ENCODE data around the gene AMPD3. TPM values are rescaled to one million over a fixed set of nuclear protein-coding genes. Genes with fewer than 3 reads are reported as not detected.
A peak's percentile ranks its signal among the peaks of the same experiment; 100 is the strongest.

Gene AMPD3
- polyA plus RNA-seq, 1 donor (not counting 4 experiments of a cell fraction or from before 2014, with no cell fraction given) = 11.1 TPM

DNA sequence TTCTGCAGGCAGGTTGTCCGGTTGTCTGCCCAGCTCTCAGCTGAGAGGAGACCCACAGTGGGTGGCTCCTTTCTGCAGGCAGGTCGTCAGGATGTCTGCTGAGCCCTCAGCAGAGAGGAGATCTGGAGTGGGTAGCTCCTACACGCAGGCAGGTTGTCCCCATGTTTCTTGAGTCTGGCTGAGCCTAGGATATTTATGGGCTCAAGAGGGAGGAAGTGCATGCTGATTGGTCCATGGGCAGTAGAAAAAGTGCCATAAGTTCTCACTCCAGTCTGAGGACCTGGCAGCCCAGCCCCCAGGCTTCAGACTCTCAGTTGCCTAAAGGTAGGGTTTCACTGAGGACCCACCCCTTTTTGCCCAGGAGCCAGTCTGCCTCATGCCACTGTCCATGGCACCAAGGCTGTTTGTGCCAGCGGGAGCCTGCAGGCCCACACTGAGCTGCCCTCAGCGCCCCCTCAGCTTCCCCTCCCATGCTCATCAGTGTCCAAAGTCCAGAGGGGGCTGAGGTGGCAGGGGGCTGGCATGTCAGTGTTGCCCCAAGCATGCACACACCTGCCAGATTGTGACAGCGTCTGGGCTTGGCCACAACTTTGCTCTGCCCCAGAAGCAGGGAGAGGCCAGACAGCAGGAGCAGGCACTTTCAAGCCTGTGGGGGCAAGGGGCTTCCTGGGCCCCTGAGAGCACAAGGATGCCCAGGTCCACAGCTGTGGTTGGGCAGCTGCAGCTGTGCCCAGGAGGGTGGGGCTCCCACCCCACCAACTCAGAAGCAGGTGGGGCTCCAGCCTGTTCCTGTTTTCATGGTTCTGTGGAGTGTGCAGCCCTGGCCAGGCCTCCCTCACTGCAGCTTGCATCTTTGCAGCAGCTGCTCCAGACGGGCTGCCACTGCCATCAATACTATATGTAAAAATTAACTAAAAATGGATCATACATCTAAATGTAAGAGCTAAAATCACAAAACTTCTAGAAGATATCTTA is 89.7 kb downstream of the AMPD3 start:
- dilution Hi-C loops (cut with MboI; ENCODE audit: extremely low pct_ligation_motif_present, low sequenced_read_pairs) = no loop called here
- Histone ChIP-seq H2AFZ (ENCODE audit: control insufficient read depth, low read length) (no peak overlapping the region), H4K20me1 (ENCODE audit: control insufficient read depth, extremely low read depth, insufficient read depth, low read length) (no peaks in the 10 kb centered on the region), H3K9me3 (ENCODE audit: control insufficient read depth, low read depth, low read length) (peaks cover 1% of the 10 kb centered on the region), H3K4me3 (ENCODE audit: control insufficient read depth in 2 of 3, extremely low read depth in 1 of 3, insufficient read depth in 2 of 3, low read depth in 1 of 3, low read length in 3 of 3) (no peak overlapping the region), H3K27me3 (ENCODE audit: control insufficient read depth, extremely low read depth, insufficient read depth, low read length) (no peaks in the 10 kb centered on the region), H3K9ac (ENCODE audit: control insufficient read depth, extremely low read depth, insufficient read depth, low read length) (no peak overlapping the region), H3K4me2 (ENCODE audit: control insufficient read depth, extremely low read depth, insufficient read depth, low read depth, low read length) (no peak overlapping the region), H3K36me3 (ENCODE audit: control insufficient read depth in 2 of 2, extremely low read depth in 1 of 2, insufficient read depth in 2 of 2, low read length in 2 of 2) (no peaks in the 10 kb centered on the region), H3K27ac (ENCODE audit: control insufficient read depth, insufficient read depth, low read length) (no peak overlapping the region), H3K4me1 (ENCODE audit: control insufficient read depth, extremely low read depth, insufficient read depth, low read length) (peaks cover 9% of the 10 kb centered on the region), H3K9me1 (ENCODE audit: control insufficient read depth, extremely low read depth, insufficient read depth, low read length) (no peaks in the 10 kb centered on the region), H3K79me2 (ENCODE audit: control insufficient read depth, insufficient read depth, low read length) (peaks cover 7% of the 10 kb centered on the region)
- FAIRE-seq (no peak), DNase-seq (ENCODE audit: low read depth, low spot score) (no peak)
- TF ChIP-seq EZH2 (IDR thresholded peaks at IDR 0.05; ENCODE audit: low read length) = no peak
- TF ChIP-seq, protein P1, sequence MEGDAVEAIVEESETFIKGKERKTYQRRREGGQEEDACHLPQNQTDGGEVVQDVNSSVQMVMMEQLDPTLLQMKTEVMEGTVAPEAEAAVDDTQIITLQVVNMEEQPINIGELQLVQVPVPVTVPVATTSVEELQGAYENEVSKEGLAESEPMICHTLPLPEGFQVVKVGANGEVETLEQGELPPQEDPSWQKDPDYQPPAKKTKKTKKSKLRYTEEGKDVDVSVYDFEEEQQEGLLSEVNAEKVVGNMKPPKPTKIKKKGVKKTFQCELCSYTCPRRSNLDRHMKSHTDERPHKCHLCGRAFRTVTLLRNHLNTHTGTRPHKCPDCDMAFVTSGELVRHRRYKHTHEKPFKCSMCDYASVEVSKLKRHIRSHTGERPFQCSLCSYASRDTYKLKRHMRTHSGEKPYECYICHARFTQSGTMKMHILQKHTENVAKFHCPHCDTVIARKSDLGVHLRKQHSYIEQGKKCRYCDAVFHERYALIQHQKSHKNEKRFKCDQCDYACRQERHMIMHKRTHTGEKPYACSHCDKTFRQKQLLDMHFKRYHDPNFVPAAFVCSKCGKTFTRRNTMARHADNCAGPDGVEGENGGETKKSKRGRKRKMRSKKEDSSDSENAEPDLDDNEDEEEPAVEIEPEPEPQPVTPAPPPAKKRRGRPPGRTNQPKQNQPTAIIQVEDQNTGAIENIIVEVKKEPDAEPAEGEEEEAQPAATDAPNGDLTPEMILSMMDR (optimal IDR thresholded peaks at IDR 0.05 in 1 of 3, IDR thresholded peaks at IDR 0.05 in 1 of 3, conservative IDR thresholded peaks at IDR 0.05 in 1 of 3; ENCODE audit: extremely low read depth in 1 of 3, insufficient read depth in 2 of 3, low read length in 3 of 3) = no peak

DNA sequence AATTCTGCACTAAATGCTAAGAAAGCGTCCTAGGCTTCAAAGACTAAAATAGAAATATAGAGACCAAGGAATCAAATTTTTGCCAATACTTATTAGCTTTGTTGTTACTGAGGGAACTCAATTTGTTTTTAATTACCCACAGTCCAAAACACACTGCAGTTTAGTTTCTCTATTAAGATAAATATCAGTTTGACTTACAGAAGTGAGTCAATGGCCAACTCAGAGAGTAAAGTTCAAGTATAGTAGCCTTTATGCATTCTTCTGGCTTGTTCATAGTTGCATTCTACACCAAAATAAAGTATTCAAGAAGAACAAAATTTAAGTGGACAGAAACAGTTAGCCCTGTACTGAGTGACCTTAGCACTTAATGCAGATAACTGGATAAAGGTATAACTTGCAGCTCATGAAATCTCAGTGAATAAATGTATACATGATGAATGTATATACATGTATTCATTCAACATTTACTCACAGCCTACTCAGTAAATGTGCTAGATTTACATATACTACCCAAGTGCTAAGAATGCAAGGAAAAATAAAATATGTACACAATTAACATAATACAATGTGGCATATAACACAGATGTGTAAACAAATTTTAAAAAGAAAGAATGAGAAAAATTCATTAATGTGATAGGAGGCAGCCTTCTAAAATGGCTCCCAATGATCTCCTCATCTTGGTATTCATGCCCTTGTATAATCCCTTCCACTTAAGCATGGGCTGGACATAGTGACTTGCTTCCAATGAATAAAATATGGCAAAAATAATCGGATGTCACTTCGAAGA is 95.6 kb downstream of the AMPD3 start:
- H3K9me3 ChIP-seq (ENCODE audit: control insufficient read depth, low read depth, low read length) = no peaks in the 10 kb centered on the region
- H3K4me1 ChIP-seq (ENCODE audit: control insufficient read depth, extremely low read depth, insufficient read depth, low read length) = no peaks in the 10 kb centered on the region
- no peaks in the 10 kb centered on the region for H3K9me1 ChIP-seq (ENCODE audit: control insufficient read depth, extremely low read depth, insufficient read depth, low read length)
- TF ChIP-seq EZH2 (IDR thresholded peaks at IDR 0.05; ENCODE audit: low read length) = no peak
- TF ChIP-seq, protein P1 (optimal IDR thresholded peaks at IDR 0.05 in 1 of 3, IDR thresholded peaks at IDR 0.05 in 1 of 3, conservative IDR thresholded peaks at IDR 0.05 in 1 of 3; ENCODE audit: extremely low read depth in 1 of 3, insufficient read depth in 2 of 3, low read length in 3 of 3) = no peak
- no peaks in the 10 kb centered on the region for H3K27me3 ChIP-seq (ENCODE audit: control insufficient read depth, extremely low read depth, insufficient read depth, low read length)
- DNase-seq (ENCODE audit: low read depth, low spot score) = no peak
- H3K4me2 ChIP-seq (ENCODE audit: control insufficient read depth, extremely low read depth, insufficient read depth, low read depth, low read length) = peak overlapping the region; percentile 22
- H3K27ac ChIP-seq (ENCODE audit: control insufficient read depth, insufficient read depth, low read length) = no peak overlapping the region
- H2AFZ ChIP-seq (ENCODE audit: control insufficient read depth, low read length) = no peak overlapping the region
- FAIRE-seq = no peak
- no peaks in the 10 kb centered on the region for H3K36me3 ChIP-seq (ENCODE audit: control insufficient read depth in 2 of 2, extremely low read depth in 1 of 2, insufficient read depth in 2 of 2, low read length in 2 of 2)
- H3K4me3 ChIP-seq (ENCODE audit: control insufficient read depth in 2 of 3, extremely low read depth in 1 of 3, insufficient read depth in 2 of 3, low read depth in 1 of 3, low read length in 3 of 3) = no peak overlapping the region
- H4K20me1 ChIP-seq (ENCODE audit: control insufficient read depth, extremely low read depth, insufficient read depth, low read length) = no peaks in the 10 kb centered on the region
- H3K79me2 ChIP-seq (ENCODE audit: control insufficient read depth, insufficient read depth, low read length) = no peaks in the 10 kb centered on the region
- dilution Hi-C loops (cut with MboI; ENCODE audit: extremely low pct_ligation_motif_present, low sequenced_read_pairs) = no loop called here
- no peak overlapping the region for H3K9ac ChIP-seq (ENCODE audit: control insufficient read depth, extremely low read depth, insufficient read depth, low read length)

Measured in keratinocyte (primary cell).